ENCODE results near the gene LYRM2.

Gene LYRM2

DNA sequence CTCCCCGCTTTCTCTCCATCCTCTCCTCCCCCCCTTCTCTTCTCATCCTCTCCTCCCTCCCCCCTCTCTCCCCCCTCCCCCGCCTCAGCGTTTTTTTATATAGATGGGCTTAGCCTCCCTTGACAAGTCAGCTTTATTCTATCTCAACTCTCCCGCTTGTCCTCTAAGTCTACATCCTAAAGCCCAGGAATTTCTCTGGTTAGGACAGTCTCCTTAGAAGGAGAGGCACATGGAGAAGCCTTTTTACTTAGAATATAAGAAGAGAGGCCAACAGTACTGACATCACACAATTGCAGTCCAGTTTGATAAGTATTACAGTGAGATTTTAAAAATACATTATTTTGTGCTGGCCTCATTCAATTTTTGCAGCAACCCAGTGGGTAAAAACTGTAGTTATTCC lies 83.5 kb downstream of the LYRM2 start:
- no peak for DNase-seq (ENCODE audit: low spot score)

DNA sequence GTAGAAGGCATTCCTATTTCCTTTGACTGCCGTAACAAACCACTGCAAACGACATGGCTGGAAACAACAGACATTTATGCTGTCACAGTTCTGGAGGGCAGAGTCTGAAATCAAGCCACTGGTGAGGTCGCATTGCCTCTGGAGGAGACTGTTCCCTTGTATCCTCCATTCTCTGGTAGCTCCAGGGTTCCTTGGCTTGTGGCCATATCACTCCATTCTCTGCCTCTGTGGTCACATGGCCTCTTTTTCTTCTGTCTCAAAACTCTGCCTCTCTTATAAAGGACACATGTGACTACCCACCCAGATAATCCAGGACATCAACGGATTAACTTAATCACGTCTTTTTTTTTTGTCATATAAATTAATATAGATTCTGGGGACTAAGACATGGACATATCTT lies 84.4 kb downstream of the LYRM2 start:
- no peak for DNase-seq (ENCODE audit: low spot score)

DNA sequence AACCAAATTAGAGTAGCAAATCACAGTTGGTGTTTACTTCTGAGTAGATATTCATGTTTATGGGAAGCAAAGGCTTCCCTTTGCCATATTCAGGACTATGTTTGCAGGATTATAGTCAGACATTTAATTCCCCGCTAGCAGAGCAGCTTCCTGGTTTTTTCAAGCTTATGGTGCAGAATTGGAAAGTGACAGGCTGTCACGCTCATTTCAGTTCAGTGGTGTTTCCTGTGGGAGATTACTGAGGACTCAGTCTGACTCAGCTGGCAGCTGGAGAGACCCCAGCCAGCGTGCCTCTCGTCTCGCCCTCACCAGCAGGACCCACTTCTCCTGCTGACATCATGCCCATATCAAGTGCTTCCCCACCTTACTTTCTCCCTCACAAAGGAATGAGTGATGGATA lies 85.1 kb downstream of the LYRM2 start:
- no peak for DNase-seq (ENCODE audit: low spot score)

DNA sequence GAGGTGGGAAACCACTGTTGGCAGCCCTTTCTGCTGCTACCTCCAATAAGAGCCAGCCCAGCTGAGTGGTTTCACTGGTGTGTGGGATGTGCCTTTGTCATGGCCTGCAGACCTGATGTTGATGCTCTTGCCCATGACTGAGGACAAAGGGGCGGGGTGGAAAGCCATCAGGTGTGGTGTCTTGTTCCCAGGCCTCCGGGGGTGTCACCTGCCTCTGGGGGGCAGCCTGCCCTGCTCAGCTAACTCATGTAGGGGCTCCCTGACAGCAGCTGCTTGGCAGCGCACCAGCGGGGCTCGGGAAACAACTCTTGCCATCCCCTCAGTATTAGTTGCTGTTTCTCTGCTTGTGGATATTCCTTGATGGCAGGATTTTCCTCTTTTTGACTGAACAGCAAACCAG lies 91.3 kb downstream of the LYRM2 start:
- no peak for DNase-seq (ENCODE audit: low spot score)

DNA sequence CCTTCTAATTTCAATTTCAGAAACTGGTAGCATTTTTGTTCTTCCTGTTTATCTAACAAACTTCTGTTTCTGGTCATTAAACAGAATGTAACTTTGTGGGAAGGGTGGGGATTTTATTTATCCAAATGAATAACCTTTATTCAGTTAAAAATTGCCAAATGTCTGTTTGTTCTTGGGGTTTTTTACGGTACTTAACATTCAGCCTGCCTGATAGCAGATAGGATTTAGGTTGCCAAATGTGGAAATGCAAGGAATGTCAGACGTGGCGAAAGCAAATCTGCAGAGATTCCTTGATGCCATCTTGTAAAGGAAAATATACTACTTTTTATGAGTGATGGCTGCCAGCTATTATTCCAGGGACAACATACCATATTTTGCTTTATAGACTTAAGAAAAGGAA lies 95.7 kb downstream of the LYRM2 start:
- no peak for DNase-seq (ENCODE audit: low spot score)

DNA sequence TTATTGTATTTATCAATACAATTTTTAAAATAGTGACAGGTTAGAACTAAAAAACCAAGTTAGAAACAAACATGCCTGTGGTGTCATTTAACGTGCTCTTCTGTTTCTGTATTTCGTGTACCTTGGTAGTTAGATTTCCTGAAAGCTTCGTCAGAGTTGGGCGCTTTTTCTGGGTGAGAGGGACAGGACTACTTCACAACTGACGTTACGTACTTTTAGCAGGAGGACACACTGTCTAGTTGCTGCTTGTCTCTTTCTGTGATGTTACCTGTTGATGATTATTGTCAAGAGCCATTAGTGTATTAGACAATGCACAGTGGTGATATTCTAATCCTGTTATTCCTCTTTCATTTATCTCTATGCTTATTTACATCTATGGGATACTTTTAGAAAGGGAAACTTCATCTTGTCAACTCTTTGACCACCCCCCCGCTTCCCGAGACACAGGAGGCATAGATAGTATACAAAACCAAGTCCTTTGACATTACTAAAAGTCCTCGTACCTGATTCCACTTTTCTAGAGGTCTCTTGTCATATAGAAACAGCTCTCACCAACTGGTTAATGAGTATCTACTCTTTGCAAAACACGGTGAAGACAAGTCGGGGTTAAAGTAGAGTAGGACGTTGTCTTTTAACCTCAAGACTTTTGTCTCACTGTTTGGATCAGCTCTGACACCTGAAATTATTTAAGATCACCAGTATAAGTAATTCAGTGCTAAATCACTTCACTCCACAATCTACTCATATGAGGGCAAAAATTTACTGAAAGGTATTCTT lies 96.3 kb downstream of the LYRM2 start:
- no peak for DNase-seq (ENCODE audit: low spot score)

DNA sequence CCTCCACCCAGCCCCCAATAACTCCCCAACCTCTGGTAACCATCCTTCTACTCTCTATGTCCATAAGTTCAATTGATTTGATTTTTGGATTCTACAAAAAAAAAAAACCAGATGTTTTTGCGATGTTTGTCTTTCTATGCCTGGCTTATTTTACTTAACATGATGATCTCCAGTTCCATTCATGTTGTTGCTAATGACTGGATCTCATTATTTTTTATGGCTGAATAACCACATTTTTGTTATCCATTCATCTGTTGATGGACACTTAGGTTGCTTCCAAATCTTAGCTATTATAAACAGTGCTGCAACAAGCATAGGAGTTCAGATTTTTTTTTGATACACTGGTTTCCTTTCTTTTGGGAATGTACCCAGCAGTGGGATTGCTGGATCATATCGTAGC lies 98.8 kb downstream of the LYRM2 start:
- DNase-seq (ENCODE audit: low spot score): no peak

DNA sequence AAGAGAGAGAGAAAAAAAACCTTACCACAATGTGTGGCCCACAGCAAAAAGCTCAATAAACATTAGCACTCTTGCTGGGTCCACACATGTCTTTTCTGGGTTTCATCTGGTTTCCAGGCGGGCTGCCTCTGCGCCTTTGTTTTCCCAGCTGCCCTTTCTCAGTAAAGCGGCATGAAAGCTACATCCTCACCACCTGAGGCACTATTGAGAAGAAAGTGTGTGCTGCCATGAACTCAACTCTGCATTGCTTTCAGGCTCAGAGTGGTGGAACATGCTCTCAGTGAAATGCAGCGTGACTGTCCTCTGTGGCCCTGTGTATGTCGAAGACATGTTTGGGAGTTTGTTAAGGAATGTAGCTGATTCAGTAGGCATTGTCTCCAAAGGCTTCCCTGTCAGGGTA lies 102.3 kb downstream of the LYRM2 start:
- DNase-seq (ENCODE audit: low spot score): no peak

DNA sequence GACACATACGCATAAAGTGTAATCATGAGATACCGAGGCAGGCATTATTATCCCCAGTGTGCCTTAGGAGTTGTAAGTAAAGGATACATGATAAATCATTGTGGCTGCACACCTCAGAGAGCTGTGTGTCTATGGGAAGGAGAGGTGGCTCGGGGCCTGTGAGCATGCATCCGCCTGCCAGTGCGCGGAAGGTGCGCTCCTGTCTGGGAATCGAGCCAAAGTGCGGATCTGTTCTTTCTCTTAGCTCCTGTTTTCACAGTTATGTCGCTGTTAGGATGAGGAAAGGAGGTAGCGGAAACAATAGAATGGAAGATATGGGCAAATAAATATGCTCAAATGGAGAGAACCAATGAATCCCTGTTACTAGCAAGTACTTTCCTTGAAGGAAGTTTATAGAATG lies 107.6 kb downstream of the LYRM2 start:
- no peak for DNase-seq (ENCODE audit: low spot score)

DNA sequence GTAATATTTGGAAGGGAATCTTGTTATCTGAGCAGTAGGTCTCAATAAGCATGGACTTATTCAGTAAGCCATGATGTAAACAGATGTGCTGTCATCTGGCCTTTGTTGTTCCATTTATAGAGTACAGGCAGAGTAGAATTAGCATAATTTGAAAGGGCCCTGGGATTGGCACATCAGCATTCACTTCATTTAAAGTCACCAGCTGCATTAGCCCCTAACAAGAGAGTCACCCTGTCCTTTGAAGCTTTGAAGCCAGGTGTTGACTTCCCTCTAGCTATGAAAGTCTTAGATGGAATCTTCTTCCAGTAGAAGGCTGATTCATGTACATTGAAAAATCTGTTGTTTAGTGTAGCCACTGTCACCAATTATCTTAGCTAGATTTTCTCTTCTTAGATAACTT lies 109.7 kb downstream of the LYRM2 start:
- DNase-seq (ENCODE audit: low spot score): no peak

DNA sequence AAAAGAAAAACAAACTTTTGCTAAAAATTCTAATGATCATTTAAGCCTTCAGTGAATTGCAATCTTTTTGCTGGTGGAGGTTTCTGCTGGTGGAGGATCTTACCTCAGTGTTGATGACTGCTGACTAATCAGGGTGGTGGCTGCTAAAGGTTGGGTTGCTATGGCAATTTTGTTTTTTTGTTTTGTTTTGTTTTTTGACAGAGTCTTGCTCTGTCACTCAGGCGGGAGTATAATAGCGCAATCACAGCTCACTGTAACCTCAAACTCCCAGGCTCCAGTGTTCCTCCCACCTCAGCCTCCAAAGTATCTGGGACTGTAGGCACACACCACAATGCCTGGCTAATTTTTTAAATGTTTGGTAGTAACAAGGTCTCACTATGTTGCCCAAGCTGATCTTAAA lies 110.9 kb downstream of the LYRM2 start:
- DNase-seq (ENCODE audit: low spot score): no peak

DNA sequence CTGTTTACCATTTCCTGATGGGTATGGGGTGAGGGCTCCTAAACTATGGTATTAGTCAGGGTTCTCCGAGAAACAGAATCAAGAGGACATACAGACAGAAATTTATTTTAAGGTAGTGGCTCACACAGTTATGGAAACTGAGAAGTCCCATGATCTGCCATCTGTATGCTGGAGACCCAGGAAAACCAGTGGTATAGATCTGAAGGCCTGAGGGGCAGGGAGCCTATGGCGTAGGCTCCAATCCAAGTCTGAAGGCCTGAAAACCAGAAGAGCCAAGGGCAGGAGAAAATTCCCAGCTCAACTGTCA lies 112.0 kb downstream of the LYRM2 start:
- no peak for DNase-seq (ENCODE audit: low spot score)

DNA sequence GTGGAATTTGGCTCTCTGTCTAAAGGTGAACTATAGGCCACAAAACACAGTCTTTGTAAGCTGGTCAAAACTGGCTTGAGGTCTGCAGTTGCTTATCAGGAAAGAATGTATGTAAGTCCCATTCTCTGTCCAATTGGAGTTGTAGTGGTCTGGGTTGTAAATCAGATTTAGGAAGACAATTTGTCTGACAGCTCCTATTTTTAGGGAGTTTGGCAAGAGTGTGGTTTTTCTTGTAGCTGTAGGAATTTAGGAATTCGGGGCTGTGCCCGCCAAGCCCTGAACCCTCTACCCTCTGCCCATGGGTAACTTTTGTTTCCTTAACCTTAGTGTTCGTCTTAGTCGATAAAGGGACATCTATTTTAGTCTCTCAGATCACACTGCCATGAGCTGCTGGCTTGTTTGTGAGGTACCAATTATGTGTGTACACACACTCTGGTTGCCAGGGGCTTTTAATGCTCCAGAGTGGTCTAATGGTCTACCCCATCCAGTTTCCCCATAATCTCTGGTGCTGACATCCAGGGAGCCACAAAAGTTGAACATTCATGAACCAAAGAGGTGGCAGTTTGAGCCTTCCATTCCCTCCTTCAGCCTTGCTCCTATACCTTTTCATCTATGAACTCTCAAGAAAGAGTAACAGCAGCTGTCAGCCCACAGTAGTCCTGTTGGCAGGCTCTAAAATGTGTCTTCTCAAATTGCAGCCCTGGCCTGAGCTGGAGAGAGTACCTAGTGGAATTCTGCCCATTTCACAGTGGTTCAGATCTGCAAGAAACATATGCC lies 112.6 kb downstream of the LYRM2 start:
- no peak for DNase-seq (ENCODE audit: low spot score)

DNA sequence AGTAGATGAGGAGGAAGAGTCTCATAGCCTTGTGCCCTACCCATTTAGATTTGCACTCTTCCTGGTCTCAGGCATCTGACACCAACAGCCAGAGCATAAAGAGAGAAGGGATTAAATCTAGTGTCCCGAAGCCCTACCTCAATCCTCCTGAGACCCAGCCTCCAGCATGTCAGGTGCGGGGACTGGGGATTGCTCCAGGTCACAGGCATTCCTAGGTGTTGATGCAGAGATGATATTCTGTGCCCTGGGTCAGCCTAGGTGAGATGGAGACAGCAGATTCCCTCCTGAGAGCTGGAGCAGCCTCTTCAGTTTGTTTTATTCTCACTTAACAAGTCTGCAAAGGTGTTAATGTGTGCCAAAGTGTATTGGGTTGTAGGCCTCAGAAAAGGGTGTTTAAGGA lies 115.8 kb downstream of the LYRM2 start:
- DNase-seq (ENCODE audit: low spot score): no peak

DNA sequence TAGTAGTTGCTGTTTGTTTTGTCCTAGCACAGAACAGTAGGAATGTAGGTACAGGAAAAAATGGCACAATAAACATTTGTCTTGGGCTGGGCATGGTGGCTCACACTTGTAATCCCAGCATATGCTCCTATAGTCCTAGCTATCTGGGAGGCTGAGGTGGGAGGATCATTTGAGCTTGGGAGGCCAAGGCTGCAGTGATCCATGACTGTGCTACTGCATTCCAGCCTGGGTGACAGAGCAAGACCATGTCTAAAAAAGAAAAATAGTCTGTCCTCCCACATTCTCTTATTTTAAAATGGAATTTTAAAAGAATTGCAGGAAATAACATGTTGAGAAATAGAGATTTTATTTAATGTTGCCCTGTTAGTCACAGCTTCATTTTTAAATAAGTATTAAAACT lies 117.8 kb downstream of the LYRM2 start:
- DNase-seq (ENCODE audit: low spot score): no peak

DNA sequence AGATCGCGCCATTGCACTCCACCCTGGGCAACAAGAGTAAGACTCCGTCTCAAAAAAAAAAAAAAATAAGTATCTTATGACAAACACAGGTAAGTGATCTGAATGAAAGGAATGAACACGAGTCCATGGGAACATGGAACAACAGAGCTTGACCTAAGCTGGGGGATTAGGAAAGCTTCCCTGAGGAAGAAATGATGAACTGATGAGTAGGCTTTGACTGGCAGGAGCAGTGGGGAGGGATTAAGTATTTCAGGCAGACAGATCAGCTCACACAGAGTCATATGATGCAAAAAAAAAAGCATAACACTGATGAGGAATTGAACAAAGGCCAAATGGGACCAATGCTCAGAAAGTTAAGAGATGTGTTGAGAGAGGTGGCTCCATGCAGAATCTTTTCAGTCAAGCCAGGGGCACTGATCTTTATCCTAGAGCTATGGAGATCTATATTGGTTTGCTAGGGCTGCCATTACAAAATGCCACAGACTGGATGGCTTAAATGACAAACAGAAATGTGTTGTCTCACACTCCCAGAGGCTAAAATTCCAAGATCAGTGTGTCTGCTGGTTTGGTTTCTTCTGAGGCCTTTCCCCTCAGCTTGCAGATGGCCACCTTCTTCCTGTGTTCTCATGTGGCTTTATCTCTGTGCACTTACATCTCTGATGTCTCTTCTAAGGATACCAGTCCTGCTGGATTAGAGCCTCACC lies 120.0 kb downstream of the LYRM2 start:
- no peak for DNase-seq (ENCODE audit: low spot score)
